WI38 (cell line): ENCODE data around the gene NCOR1.

ENCODE experiments used
- H3K4me3 ChIP-seq: 2 replicates; pipeline ENCODE4 v1.5.1; 2011; ENCODE audit warnings: low read depth, mild to moderate bottlenecking, control low read depth, low read length
- TF ChIP-seq, protein P1 (sequence below): IDR thresholded peaks from 2 replicates; pipeline ENCODE4 v1.5.1; 2012; ENCODE audit warnings: low read depth, mild to moderate bottlenecking, control low read depth, low read length

Gene NCOR1

DNA sequence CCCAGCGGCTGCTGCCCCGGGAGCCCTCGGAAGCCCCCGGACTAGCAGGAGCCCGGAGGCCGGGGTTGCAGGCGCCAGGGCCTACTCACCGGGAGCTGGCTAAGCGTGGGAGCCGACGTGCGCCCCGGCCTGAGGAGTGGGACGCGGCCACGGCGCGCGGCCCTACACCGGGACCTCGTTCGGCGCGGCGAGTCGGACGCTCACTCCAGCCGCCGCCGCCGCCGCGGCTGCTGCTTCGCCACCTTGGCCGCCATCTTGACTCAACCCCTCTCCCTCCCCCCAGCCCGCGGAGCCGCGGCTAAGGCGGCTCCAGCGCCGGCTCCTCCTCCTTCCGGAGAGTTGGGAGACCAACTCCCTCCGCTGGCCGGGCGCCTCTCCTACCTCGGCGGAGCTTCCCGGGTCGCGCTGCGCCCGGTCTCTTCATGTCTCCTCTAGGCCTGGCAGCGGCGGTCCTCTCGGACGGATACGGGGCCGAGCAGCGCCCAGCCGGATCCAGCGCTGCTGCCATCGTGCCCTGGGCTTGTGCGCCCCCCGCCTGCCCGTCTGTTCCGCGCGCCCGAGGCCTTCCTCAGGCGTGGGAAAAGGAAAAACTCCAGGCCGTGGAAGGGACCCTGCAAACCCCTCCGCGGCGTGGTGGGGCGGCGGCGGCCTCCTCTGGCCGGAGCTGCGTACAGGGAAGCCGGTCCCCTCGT is at the start of gene NCOR1:
TSS of gene NCOR1 (minus strand) at position 262 of the 692 bp plus-strand sequence. CDS start 20,965 bp downstream, outside the sequence.
- TF ChIP-seq, protein P1, sequence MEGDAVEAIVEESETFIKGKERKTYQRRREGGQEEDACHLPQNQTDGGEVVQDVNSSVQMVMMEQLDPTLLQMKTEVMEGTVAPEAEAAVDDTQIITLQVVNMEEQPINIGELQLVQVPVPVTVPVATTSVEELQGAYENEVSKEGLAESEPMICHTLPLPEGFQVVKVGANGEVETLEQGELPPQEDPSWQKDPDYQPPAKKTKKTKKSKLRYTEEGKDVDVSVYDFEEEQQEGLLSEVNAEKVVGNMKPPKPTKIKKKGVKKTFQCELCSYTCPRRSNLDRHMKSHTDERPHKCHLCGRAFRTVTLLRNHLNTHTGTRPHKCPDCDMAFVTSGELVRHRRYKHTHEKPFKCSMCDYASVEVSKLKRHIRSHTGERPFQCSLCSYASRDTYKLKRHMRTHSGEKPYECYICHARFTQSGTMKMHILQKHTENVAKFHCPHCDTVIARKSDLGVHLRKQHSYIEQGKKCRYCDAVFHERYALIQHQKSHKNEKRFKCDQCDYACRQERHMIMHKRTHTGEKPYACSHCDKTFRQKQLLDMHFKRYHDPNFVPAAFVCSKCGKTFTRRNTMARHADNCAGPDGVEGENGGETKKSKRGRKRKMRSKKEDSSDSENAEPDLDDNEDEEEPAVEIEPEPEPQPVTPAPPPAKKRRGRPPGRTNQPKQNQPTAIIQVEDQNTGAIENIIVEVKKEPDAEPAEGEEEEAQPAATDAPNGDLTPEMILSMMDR, result peak; percentile 12; the same call in 1 of the 2 replicates
- peak within 1 kb of the TSS; percentile 95 for H3K4me3 ChIP-seq

GRCh38 chr17:16262201-16262600 is 46.9 kb upstream of the NCOR1 start:
- TF ChIP-seq, protein P1, result no peak
- H3K4me3 ChIP-seq, result no peak overlapping the region

GRCh38 chr17:16261049-16261448 is 45.7 kb upstream of the NCOR1 start:
- TF ChIP-seq, protein P1, result no peak
- no peak overlapping the region for H3K4me3 ChIP-seq

DNA sequence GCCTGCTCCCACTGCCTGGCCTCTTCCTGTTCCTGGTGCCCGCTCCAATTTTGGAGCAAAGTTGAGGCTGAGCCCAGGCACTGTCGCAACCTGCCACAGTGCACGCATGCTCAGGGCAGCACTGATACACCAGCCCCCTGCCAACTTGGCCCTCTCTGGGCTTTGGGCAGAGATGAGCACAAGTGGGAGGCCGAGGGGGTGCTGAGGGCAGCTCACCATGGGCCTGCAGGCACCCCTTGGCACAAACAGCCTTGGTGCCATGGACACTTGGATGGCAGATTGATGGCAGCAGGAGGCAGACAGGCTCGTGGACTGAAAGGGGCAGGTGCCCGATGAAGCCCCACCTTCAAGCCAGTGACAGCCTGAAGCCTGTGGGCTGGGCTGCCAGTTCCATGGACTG is 44.6 kb upstream of the NCOR1 start:
- no peak overlapping the region for H3K4me3 ChIP-seq
- TF ChIP-seq, protein P1, result no peak

GRCh38 chr17:16258901-16259300 is 43.6 kb upstream of the NCOR1 start:
- H3K4me3 ChIP-seq, result no peak overlapping the region
- TF ChIP-seq, protein P1, result no peak

DNA sequence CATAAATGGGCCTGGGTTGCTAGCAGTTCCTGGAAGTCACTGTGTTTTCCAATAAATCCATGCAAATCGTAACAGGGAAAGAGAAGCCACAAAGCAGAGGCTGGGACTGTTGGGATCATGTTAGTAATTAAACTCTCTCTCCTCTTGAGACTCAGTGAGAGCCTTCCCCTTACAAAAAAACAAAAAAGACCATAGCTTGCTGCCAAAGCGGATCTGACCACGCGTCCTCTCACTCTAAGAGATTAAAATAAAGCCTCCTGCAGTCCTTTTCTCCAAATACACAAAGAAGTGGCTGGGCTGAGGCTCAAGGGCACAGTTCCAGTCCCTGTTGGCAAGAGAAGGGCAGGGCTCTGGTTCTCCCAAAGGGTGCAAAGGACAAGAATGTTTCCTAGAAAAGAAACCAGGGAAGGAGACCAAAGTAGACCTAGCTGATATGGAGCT is 40.2 kb upstream of the NCOR1 start:
- H3K4me3 ChIP-seq, result no peak overlapping the region
- TF ChIP-seq, protein P1, result no peak

- H3K4me3 ChIP-seq, result no peak overlapping the region
Observed at GRCh38 chr17:16254773-16255400, 39.6 kb upstream of the NCOR1 start.

More at GRCh38 chr17:16254773-16255400, 39.6 kb upstream of the NCOR1 start:
- TF ChIP-seq, protein P1, result no peak
